HG03097 (cell line): Measurements from ENCODE around the gene TM4SF1.
"Not testable (repeated sequence)": the region's sequence is repeated elsewhere in the genome, so short reads cannot be mapped to it uniquely, and the experiment has no call there.

Experiments
- ATAC-seq: cut with Tn5 transposase; IDR thresholded peaks from one replicate; pipeline ENCODE4 v1.9.1; 2021; ENCODE audit not compliant: unreplicated experiment, low FRiP score

TM4SF1 gene

DNA sequence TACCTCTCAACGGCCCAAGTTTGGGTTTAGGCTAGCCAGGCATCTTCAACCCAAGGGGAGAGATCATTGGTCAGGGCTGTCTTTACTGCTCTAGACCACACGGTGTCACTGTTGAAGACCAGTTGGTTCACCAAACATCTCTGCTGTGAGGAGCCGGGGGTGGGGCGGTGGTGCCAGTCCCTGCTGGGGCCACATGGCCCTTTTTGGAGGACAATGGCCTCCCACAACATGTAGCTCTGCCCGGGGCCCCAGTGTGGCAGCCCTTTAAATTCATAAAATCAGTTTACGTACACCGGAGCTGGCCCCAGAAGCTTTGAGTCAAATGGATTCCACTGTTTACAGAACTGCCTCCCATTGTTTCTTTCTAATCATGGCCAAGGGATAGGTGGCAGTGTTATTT is 24.9 kb downstream of the TM4SF1 start:
- no peak for ATAC-seq

DNA sequence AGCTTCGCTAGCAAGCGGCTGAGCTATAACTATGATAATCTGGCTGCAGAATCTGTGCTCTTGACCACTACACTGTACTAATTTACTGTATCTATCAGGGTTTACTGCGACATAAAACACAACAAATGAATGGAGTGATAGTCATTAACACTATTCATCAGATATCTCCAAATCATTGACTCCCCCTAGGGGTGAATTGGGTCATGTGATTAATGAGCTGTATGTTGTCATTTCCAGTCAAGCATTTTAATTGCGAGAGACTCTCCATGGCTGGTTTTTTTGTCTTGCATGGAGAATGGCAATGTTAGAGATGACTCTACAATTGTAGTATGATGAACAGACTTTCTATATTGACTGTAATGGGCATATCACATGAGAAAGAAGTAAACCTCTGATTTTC is 33.5 kb downstream of the TM4SF1 start:
- no peak for ATAC-seq

DNA sequence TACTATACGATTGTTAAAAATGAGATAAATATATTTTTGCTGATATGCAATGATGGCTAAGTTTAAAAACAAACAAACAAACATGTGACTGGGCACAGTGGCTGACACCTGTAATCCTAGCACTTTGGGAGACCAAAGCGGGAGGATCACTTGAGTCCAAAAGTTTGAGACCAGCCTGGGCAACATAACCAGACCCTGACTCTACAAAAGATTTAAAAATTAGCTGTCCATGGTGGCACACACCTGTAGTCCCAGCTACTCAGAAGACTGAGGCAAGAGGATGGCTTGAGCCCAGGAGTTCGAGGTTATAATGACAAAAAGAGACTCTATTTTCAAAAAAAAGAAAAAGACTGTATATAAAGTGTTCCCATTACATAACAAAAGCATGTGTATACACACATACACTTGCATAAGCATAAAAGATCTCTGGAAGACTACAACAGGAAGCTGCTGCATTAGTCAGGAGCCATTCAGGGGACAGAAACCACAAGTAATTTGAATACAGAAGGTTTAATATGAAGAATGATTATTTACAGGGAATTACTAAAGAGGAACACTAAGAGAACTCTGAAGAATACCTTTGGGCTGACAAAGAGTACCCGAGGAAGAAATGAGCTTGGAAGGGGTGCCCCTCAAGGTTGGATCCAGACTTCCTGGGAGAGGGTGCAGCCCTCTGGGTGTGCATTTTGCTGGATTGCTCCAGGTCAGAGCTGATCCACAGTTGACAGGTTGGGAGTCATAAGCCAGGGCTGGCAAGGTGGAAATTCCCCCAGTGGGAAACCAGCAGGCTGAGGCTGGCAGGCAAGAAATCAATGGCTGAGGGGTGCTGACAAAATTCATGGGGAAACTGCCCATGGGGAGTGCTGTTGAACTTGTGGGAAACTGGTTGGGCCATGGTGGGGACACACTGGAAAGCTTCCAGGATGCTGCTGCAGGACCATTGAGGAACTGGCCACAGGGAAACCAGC is 34.8 kb downstream of the TM4SF1 start:
- ATAC-seq, result no peak

GRCh38 chr3:149340310-149340933 is 37.0 kb downstream of the TM4SF1 start:
- ATAC-seq, result no peak

DNA sequence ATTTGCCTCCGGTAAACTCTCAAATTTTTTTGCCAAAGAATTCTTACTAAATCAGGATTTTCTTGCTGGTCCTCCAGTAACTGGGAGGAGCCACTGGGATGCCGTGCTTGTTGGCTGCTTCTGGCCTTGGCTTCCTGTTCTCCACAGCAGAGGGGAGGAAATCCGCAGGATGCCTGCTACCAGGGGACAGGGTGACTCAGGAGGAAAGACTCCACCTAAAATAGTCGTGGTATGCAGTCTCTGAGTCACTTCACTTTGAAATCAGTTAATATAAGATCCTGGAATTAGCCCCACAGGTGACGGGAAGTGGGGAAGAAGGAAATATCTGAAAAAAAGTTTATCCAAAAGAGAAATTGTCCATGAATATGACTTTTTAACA is 37.5 kb downstream of the TM4SF1 start:
- no peak for ATAC-seq

GRCh38 chr3:149337486-149337885 is 40.0 kb downstream of the TM4SF1 start:
- not testable (repeated sequence) for ATAC-seq

DNA sequence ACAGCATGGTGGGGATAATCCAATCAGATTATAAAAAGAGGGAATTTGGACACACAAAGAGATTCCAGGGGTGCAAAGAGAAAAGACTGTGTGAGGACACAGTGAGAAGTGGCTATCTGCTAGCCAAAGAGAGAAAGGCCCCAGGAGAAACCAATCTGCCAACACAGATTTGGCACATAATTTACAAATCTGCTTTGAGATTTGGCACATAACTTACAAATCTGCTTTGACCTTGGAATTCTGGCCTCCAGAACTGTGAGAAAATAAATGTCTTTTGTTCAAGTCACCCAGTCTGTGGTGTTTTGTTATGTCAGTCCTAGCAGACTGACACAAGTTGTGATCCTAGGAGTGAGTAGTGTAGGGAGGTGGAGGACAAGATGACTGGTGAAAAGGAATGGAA is 40.5 kb downstream of the TM4SF1 start:
- no peak for ATAC-seq

GRCh38 chr3:149333176-149333859 is 44.1 kb downstream of the TM4SF1 start, which contains the start of gene TM4SF18:
TM4SF18 (minus strand) TSS chr3:149333636; CDS start chr3:149333382, 254 bp downstream.
- no peak for ATAC-seq

GRCh38 chr3:149332771-149333170 is 44.7 kb downstream of the TM4SF1 start:
- ATAC-seq, result no peak

- ATAC-seq, result no peak
Measured at GRCh38 chr3:149332227-149332765, 45.2 kb downstream of the TM4SF1 start.

DNA sequence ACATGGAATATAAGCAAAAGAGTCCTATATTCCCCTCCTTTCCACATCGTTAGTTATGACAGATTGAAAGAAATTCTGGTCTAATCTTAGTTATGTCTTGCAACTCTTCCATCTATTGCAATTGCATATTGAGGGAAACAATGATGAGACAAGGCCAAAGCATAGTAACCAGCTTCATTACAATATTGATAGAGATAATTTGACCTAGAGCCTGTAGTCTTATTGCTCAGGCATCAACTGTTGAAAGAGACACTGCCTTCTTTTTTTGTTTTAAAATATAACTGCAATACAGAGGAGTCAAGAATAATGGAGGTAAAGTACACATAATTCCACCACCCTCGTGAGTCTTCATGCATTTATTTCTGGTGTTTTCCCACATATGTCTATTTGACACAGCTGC is 46.1 kb downstream of the TM4SF1 start:
- ATAC-seq, result no peak

DNA sequence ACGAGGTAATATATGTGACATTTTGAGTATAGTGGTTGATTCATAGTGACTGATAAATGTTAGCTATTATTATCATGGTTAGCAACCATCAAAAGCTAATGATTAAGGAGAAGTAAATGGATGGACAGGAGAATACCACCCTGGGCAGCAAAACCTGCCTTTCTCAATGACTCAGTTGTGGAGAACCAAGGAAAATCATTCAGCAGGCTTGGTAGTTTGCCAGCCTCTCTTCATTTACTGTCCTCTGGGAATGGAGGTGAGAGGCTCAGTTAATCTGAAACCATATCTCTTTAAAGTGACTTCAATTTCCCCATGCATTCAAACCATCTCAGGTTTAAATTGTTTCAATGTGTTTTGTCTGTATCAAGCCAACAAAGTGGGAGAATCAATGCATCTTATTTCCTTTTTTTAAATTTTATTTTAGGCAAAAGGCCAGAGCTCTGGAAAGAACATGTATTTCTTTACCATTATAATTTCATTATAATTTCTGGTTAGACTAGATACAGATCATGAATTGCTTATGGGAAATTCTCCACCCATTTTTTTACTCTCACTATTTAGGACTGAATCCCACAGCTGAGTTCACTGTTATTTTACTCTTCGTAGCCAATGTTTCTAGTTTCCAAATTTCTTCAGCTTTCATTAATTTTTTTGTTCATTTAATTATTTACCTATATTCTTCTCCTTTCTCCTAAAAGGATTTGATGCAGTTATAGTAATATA is 46.7 kb downstream of the TM4SF1 start:
- no peak for ATAC-seq

GRCh38 chr3:149327156-149327555 is 50.3 kb downstream of the TM4SF1 start:
- ATAC-seq, result no peak

DNA sequence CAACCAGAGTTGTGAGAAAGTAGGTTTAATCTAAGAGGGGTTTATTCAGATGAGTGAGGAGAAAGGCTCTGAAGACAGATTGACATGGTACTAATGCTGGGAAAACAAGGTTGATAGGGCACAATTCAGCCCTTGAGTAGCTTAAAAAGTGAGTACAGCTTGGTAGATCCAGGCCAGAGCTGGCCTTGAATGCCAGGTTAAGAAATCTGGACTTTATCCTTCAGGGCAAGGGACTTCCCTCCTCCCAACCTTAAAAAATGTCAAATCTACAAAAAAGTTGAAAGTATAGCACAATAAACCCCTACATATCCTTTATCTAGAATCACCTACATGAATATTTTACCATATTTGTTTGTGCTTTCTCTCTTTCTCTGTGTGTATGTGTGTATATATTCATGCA is 51.9 kb downstream of the TM4SF1 start:
- no peak for ATAC-seq

- ATAC-seq, result no peak
Measured at GRCh38 chr3:149324332-149324731, 53.1 kb downstream of the TM4SF1 start.

DNA sequence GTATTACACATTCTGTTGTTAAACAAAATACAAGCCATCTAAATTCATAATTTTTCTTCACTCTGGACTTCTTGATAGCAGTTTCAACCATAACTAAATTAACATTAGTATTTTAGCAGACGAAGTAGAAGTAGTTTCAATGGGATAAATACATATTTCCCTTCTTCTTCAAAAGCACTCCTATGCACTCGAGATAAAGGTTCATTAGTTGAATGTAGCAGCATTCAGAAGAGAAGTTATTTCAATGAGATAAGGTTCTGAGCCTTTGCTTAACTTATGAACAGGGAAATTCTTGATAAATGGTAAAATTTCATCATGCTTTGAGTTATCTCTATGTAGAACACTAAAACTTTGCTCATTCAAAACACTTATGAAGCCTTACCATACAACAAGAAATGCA is 55.8 kb downstream of the TM4SF1 start:
- no peak for ATAC-seq

GRCh38 chr3:149321136-149321535 is 56.3 kb downstream of the TM4SF1 start:
- ATAC-seq, result no peak

DNA sequence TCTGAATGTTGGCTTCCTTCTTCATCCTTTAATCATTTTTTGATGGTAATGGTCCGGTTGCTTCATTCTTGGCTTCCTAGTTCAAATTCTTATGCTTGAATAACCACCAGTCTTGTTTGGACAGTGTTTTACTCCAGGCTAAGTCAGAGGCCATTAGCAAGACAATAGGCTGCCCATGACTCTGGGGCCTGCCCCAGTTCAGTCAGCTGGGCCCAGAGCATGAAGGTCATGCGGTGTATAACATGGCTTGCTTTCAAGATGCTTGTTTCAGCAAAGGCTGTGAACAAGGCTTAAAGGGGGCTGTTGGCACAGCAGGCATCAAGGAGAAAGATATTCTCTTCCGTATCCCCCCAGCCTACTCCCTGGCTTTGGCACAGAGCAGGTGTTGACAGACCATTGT is 57.7 kb downstream of the TM4SF1 start:
- no peak for ATAC-seq
